Astrocyte (in vitro differentiated cells and primary cell): ENCODE data around the gene LRIG2. TPM values are rescaled to one million over a fixed set of nuclear protein-coding genes. Genes with fewer than 3 reads are reported as not detected.

Experiments
- DNase-seq: peaks from one replicate; pipeline ENCODE4 v3.0.0-alpha.2; 2010; ENCODE audit warnings: low read depth
- FAIRE-seq: peaks from 2 replicates; lab custom pipeline; 2011; peaks lifted over from hg19 to GRCh38; lab: Jason Lieb, UNC
- H2AFZ ChIP-seq: 2 replicates; pipeline ENCODE4 v1.6.0; 2012; ENCODE audit warnings: low read depth, low read length, inconsistent platforms
- H3K27ac ChIP-seq: 2 replicates; pipeline ENCODE4 v1.5.1; 2011; ENCODE audit warnings: low read depth, low read length, inconsistent platforms
- H3K27me3 ChIP-seq: 2 replicates; pipeline ENCODE4 v1.6.0; 2011; ENCODE audit warnings: low read length, inconsistent platforms; ENCODE audit not compliant: insufficient read depth
- H3K36me3 ChIP-seq: 2 replicates; pipeline ENCODE4 v1.5.1; 2011; ENCODE audit warnings: low read length, inconsistent platforms; ENCODE audit not compliant: insufficient read depth
- H3K4me1 ChIP-seq: 2 replicates; pipeline ENCODE4 v1.5.1; 2011; ENCODE audit warnings: low read length, inconsistent platforms; ENCODE audit not compliant: insufficient read depth
- H3K4me2 ChIP-seq: 2 replicates; pipeline ENCODE4 v1.6.0; 2012; ENCODE audit warnings: low read length, inconsistent platforms
- H3K4me3 ChIP-seq: 2 replicates; pipeline ENCODE4 v1.5.1; 2011; ENCODE audit warnings: low read depth, mild to moderate bottlenecking, low read length, inconsistent platforms; ENCODE audit not compliant: insufficient read depth
- H3K79me2 ChIP-seq: 2 replicates; pipeline ENCODE4 v1.6.0; 2012; ENCODE audit warnings: mild to moderate bottlenecking, low read length, inconsistent platforms; ENCODE audit not compliant: insufficient read depth
- H3K9ac ChIP-seq: 2 replicates; pipeline ENCODE4 v1.6.0; 2012; ENCODE audit warnings: mild to moderate bottlenecking, low read length, inconsistent platforms
- H3K9me3 ChIP-seq: 2 replicates; pipeline ENCODE4 v1.5.1; 2012; ENCODE audit warnings: low read depth, mild to moderate bottlenecking, low read length, inconsistent platforms; ENCODE audit not compliant: insufficient read depth
- H4K20me1 ChIP-seq: 2 replicates; pipeline ENCODE4 v1.6.0; 2012; ENCODE audit warnings: low read length, inconsistent platforms; ENCODE audit not compliant: insufficient read depth
- H3K27ac Mint-ChIP-seq: one replicate; pipeline ENCODE4 v1.8.0; 2021; ENCODE audit warnings: mild to moderate bottlenecking, mixed read lengths; ENCODE audit not compliant: unreplicated experiment
- H3K27me3 Mint-ChIP-seq: one replicate; pipeline ENCODE4 v1.8.0; 2021; ENCODE audit warnings: low read depth, mixed read lengths; ENCODE audit not compliant: unreplicated experiment
- H3K36me3 Mint-ChIP-seq: one replicate; pipeline ENCODE4 v1.8.0; 2021; ENCODE audit warnings: low read depth, mixed read lengths; ENCODE audit not compliant: unreplicated experiment
- H3K4me1 Mint-ChIP-seq: one replicate; pipeline ENCODE4 v1.8.0; 2021; ENCODE audit warnings: low read depth, mixed read lengths; ENCODE audit not compliant: unreplicated experiment
- H3K4me3 Mint-ChIP-seq: one replicate; pipeline ENCODE4 v1.8.0; 2021; ENCODE audit warnings: mild to moderate bottlenecking, moderate library complexity, mixed read lengths; ENCODE audit not compliant: unreplicated experiment
- H3K9me3 Mint-ChIP-seq: one replicate; pipeline ENCODE4 v1.8.0; 2021; ENCODE audit warnings: mild to moderate bottlenecking, mixed read lengths; ENCODE audit not compliant: unreplicated experiment
- EZH2 ChIP-seq: IDR thresholded peaks from 2 replicates; pipeline ENCODE4 v1.6.1; 2012; ENCODE audit warnings: mild to moderate bottlenecking, low read length, inconsistent platforms; ENCODE audit not compliant: insufficient read depth
- total RNA-seq: library from RNA; stranded (reverse); gene quantifications from 2 replicates; pipeline ENCODE4 v1.2.1, GENCODE V29; 2021
- TF ChIP-seq, protein P1 (sequence below): IDR thresholded peaks from 2 replicates; pipeline ENCODE4 v1.5.1; 2011; ENCODE audit warnings: low read depth, mild to moderate bottlenecking, inconsistent platforms, low read length, moderate library complexity; ENCODE audit not compliant: insufficient read depth

The LRIG2 gene
- total RNA-seq, 1 donor from 2014 or later: 14.2 TPM

DNA sequence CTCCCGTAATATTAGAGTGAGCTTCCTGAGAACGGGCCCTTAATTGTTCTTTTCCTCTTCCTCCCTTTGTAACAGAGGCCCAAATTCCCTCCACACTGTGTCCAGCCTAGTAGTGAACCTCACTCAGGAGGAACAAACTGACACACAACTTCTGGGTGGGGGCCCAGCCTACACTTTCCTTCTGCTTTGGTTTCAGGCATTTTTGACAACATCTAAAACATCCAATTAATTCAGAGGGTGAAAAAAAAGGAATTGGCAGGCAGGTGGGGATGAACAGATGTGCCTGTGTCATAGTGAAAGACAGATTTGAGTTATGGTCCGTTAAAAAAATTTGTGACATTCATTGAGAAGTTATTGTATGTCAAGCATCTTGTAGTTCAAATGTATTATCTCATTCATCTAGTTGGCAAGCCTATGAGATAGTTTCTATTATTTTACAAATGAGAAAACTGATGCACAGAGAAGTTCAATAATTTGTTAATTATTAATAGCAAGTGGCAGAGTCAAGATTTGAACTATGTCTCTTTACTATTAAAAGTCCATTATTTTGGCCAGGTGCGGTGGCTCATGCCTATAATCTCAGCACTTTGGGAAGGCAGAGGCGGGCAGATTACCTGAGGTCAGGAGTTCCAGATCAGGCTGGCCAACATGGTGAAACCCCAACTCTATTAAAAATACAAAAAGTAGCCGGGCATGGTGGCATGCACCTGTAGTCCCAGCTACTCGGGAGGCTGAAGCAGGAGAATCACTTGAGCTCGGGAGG, 41.6 kb upstream of the LRIG2 start:
- H3K27ac Mint-ChIP-seq: no peak overlapping the region
- no peak overlapping the region for H3K4me3 Mint-ChIP-seq
- H3K27ac ChIP-seq: no peak overlapping the region
- H3K36me3 Mint-ChIP-seq: no peaks in the 10 kb centered on the region
- DNase-seq: no peak
- H2AFZ ChIP-seq: no peak overlapping the region
- no peaks in the 10 kb centered on the region for H3K36me3 ChIP-seq
- no peaks in the 10 kb centered on the region for H4K20me1 ChIP-seq
- FAIRE-seq: no peak
- H3K4me2 ChIP-seq: no peak overlapping the region
- no peak overlapping the region for H3K4me3 ChIP-seq
- H3K9me3 Mint-ChIP-seq: no peaks in the 10 kb centered on the region
- no peaks in the 10 kb centered on the region for H3K4me1 Mint-ChIP-seq
- no peaks in the 10 kb centered on the region for H3K79me2 ChIP-seq
- H3K27me3 ChIP-seq: no peaks in the 10 kb centered on the region
- no peaks in the 10 kb centered on the region for H3K9me3 ChIP-seq
- peaks cover 3% of the 10 kb centered on the region for H3K27me3 Mint-ChIP-seq
- H3K4me1 ChIP-seq: no peaks in the 10 kb centered on the region
- TF ChIP-seq, protein P1, sequence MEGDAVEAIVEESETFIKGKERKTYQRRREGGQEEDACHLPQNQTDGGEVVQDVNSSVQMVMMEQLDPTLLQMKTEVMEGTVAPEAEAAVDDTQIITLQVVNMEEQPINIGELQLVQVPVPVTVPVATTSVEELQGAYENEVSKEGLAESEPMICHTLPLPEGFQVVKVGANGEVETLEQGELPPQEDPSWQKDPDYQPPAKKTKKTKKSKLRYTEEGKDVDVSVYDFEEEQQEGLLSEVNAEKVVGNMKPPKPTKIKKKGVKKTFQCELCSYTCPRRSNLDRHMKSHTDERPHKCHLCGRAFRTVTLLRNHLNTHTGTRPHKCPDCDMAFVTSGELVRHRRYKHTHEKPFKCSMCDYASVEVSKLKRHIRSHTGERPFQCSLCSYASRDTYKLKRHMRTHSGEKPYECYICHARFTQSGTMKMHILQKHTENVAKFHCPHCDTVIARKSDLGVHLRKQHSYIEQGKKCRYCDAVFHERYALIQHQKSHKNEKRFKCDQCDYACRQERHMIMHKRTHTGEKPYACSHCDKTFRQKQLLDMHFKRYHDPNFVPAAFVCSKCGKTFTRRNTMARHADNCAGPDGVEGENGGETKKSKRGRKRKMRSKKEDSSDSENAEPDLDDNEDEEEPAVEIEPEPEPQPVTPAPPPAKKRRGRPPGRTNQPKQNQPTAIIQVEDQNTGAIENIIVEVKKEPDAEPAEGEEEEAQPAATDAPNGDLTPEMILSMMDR: no peak
- no peak overlapping the region for H3K9ac ChIP-seq

DNA sequence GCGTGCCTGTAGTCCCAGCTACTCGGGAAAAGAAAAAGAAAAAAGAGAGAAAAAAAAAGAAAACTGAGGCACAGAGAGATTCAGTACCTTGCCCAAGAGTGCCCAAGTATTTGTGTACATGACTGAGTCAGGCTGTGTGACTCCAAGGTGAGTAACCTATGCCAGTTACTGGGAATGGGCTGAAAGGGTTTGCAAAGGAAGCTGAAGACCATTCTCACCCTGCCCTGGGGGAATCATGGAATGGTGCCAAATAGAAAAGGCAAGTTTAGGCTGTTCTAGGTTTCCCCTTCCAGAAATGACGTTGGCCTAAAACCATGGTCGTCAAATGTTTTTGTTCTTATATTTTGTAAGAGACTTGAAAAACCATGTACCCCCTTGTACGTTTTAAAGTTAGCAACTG, 37.9 kb upstream of the LRIG2 start:
- Histone ChIP-seq H3K4me1 (no peaks in the 10 kb centered on the region), H3K4me2 (no peak overlapping the region), H3K4me3 (no peak overlapping the region), H3K27me3 (no peaks in the 10 kb centered on the region), H3K9ac (no peak overlapping the region), H2AFZ (no peak overlapping the region), H3K27ac (no peak overlapping the region), H3K36me3 (no peaks in the 10 kb centered on the region), H4K20me1 (no peaks in the 10 kb centered on the region), H3K79me2 (no peaks in the 10 kb centered on the region), H3K9me3 (no peaks in the 10 kb centered on the region)
- no peak for FAIRE-seq
- no peaks in the 10 kb centered on the region for H3K36me3 Mint-ChIP-seq
- TF ChIP-seq, protein P1: no peak
- no peak for TF ChIP-seq EZH2
- no peak overlapping the region for H3K27ac Mint-ChIP-seq
- DNase-seq: no peak
- no peak overlapping the region for H3K4me3 Mint-ChIP-seq
- no peaks in the 10 kb centered on the region for H3K4me1 Mint-ChIP-seq
- peaks cover 5% of the 10 kb centered on the region for H3K27me3 Mint-ChIP-seq
- no peaks in the 10 kb centered on the region for H3K9me3 Mint-ChIP-seq

DNA sequence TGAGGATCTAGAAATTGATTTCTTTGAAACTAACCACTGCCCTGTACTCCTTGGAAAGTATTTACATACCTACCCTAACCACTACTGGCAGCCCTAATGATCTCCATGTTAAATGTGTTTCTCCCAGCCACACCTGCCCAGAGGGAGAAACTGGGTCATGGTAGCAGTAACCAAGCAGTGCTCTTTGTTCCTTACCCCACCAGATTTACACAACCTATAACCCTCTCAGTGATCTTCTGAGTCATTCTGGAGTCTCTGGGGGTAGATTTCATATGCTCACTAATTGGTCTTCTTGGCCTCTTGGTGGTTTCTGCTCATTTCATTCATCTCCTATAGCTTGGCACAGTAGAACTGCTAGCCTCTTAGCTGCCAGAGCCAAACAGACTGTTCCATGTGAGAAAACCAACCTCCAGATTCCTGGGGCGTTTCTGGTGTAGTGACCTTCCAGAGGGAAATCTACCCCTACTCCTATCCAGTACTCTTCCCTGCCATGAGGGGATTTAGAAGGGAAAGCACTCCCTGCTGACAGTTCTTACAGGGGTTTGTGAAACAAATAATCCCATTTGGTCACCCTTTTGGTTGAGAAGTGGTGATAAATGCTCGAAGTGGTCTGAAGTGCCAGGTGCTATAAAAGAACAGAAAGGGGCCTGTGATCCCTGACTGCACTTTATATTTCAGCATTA, 36.2 kb upstream of the LRIG2 start:
- TF ChIP-seq, protein P1: no peak
- no peak for TF ChIP-seq EZH2
- Histone ChIP-seq H3K36me3 (no peaks in the 10 kb centered on the region), H4K20me1 (no peaks in the 10 kb centered on the region), H3K27me3 (no peaks in the 10 kb centered on the region), H3K79me2 (no peaks in the 10 kb centered on the region), H2AFZ (no peak overlapping the region), H3K4me2 (no peak overlapping the region), H3K9ac (no peak overlapping the region), H3K9me3 (no peaks in the 10 kb centered on the region), H3K4me3 (no peak overlapping the region), H3K27ac (no peak overlapping the region), H3K4me1 (peaks cover 5% of the 10 kb centered on the region)
- H3K36me3 Mint-ChIP-seq: no peaks in the 10 kb centered on the region
- no peaks in the 10 kb centered on the region for H3K9me3 Mint-ChIP-seq
- H3K4me1 Mint-ChIP-seq: peaks cover 2% of the 10 kb centered on the region
- H3K27me3 Mint-ChIP-seq: peaks cover 2% of the 10 kb centered on the region
- no peak for FAIRE-seq
- no peak overlapping the region for H3K27ac Mint-ChIP-seq
- H3K4me3 Mint-ChIP-seq: no peak overlapping the region
- peak; percentile 3 for DNase-seq
